H54 (cell line): ENCODE measurements around the gene NIT1.

Experiments used
- DNase-seq: peaks from one replicate; pipeline ENCODE4 v3.0.0; 2011; ENCODE audit warnings: low spot score, mixed read lengths; ENCODE audit not compliant: insufficient read length
- FAIRE-seq: peaks from 3 replicates; lab custom pipeline; 2011; peaks lifted over from hg19 to GRCh38; lab: Jason Lieb, UNC
- POLR2A ChIP-seq: IDR thresholded peaks from 2 replicates; pipeline ENCODE4 v1.6.1; 2011; ENCODE audit warnings: low read depth, mild to moderate bottlenecking, low read length

The NIT1 gene

DNA sequence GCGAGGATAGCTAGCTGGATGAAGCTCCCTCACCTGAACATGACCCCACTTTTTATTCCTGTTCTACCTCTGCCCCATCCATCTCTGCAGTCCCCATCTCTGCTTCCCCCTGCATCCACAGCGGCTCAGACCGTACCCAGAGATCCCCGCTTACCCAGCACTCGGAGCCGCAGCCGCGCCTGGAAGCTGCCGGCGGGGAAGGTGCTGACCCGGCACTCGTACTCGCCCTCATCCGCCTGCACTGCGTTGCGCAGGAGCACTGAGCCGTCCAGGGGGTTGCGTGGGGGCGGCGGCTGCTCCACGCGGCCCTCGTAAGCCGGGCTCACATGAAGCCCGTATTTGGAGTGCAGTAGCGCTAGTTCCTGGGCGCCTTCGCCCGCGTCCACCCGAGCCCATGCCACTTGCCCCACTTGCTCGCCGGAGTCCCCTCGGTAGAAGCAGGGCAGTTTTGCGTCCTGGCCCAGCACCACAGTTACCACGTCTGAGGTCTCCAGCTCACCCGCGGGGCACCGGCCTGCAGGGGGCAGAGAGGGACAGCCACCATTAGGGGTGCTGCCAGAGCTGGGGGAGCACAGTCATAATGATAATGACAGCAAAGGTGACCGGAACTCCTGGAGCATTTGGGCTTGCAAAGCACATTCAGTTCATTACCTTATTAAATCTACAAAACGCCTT is 38.3 kb upstream of the NIT1 start:
- TF ChIP-seq POLR2A: no peak
- no peak for FAIRE-seq
- DNase-seq: no peak

- no peak for TF ChIP-seq POLR2A
- FAIRE-seq (no peak), DNase-seq (no peak)
These were observed 37.2 kb upstream of the NIT1 start for GRCh38 chr1:161080441-161081405.

DNA sequence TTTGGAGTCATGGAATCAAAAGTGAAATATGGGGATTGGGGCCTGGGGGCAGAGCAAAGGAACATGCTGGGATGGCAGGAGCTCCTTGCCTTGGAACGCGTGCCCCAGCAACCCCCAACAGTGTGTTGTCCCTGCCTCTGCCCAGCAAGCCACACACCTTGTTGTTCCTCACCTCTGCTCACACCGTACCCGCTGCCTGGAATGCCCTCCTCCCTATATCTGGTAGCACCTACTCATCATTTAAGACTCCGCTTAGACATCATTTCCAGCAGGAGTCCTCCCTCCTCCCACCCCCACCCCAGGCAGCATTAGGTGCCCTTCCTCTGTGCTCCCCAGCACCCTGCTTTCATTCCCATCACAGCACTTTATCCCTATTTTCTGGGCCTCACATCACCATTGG is 36.4 kb upstream of the NIT1 start:
- no peak for TF ChIP-seq POLR2A
- FAIRE-seq (no peak), DNase-seq (no peak)

GRCh38 chr1:161082483-161082882 is 35.4 kb upstream of the NIT1 start:
- DNase-seq (no peak), FAIRE-seq (no peak)
- TF ChIP-seq POLR2A: no peak

- TF ChIP-seq POLR2A: peak; percentile 40
- FAIRE-seq: peak; percentile 38
- DNase-seq: peak; percentile 92
These were observed 34.7 kb upstream of the NIT1 start for GRCh38 chr1:161082996-161083747.

DNA sequence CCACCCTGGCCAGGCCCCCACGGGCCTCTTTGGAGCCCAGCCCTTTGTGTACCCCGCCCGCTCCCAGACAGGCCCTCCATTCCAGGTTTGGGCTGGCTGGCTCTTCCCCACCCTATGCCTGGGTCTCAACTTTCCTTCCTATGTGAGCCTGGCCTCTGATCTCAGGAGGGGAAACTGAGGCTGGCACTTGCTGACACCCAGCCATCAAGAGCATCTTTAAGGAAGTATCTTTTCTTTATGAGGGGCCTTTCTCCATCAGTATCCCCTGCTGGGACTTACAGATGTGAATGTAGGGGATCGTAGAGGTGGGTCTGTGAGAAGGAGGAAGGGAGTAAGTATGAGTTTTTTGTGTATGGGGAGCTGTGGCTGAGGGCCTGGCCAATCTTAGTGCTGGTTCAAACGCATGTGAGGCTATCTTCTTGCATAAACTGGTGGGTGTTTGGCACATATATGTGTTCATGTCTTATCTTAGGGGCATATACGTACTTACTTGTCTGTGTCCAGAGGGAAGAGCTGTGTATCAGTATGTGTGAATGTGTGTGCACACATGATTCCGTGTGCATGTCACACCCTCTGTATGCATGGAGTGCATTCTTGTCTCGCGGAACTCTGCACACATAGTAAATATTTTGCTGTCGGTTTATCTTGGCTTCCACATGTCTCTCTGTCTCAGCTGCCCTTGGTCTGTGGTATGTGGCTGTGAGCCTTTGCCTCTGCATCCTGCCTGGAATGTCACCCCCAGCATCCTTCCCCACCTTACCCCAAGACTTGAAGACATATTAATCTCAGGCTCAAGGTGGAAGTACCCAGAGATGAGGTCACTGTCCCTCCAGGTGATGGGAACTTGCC is 33.9 kb upstream of the NIT1 start:
- FAIRE-seq: no peak
- no peak for DNase-seq
- no peak for TF ChIP-seq POLR2A

DNA sequence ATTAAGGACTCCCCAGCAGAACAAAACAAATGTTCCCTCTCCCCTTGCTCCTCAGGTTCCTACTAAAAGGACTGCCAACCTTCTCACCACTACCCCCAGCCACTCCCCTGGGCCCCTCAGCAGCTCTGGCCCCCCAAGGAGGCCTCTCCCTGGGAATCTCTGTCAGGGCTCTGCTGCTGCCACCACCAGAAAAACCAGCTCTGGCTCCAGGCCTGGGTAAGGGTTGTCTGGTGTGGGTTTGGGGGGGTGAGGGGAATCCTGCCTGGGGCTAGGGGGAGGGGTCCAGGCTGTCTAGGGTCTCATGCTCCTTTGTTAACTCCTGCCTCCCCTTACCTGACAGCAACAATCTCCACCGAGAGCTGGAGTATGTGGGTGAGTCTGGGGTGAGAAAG is 33.3 kb upstream of the NIT1 start:
- FAIRE-seq (no peak), DNase-seq (no peak)

DNA sequence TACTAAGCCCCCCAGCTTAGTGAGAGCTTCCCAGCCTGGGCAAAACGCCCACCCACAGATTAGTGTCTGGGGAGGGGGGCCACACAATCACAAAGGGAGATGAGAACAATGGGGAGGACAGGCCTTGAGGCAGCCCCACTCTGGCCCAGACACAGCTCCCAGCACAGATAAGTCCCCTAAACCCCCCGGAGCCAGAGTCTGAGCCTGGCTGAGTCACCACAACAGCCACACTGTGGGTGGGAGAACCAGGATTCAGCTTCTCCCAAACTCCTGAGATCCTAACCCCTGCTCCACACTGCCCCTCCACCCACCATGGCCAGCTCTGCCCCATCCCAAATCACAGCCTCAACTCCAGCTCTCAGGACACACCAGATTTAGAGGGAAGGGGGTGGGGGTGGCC is 32.7 kb upstream of the NIT1 start:
- DNase-seq: no peak
- no peak for FAIRE-seq
- TF ChIP-seq POLR2A: no peak

More for the DNA sequence above, 33.3 kb upstream of the NIT1 start:
- TF ChIP-seq POLR2A: no peak

GRCh38 chr1:161086457-161086856 is 31.4 kb upstream of the NIT1 start:
- no peak for DNase-seq
- no peak for FAIRE-seq

GRCh38 chr1:161088587-161089110 is 29.3 kb upstream of the NIT1 start:
- no peak for TF ChIP-seq POLR2A
- DNase-seq: peak; percentile 89
- no peak for FAIRE-seq

More at GRCh38 chr1:161086457-161086856, 31.4 kb upstream of the NIT1 start:
- TF ChIP-seq POLR2A: no peak

GRCh38 chr1:161089251-161089924 is 28.5 kb upstream of the NIT1 start, which contains the start of gene NECTIN4:
Gene NECTIN4 (minus strand): TSS chr1:161089558. CDS start chr1:161089296, 262 bp downstream.
- DNase-seq: no peak
- FAIRE-seq: no peak
- no peak for TF ChIP-seq POLR2A

DNA sequence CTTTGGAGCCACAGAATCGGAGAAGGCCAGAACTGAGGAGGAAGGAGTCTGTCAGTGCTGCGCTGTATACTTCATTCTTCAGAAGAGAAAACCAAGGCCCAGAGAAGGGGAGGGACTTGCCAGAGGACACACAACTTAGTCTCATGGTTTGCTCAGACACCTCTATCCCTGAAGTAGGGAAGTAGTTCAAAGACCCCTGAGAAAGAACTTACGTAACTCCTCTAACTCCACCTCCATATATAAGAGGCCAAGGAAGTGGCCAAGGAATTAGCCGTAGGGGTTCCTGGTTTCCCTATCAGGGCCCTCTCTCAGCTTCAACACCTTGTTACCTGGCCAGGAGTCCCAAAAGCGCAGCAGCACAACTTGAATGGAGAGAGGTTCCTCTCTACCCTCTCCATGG is 28.0 kb upstream of the NIT1 start:
- FAIRE-seq (no peak), DNase-seq (no peak)
- TF ChIP-seq POLR2A: no peak

DNA sequence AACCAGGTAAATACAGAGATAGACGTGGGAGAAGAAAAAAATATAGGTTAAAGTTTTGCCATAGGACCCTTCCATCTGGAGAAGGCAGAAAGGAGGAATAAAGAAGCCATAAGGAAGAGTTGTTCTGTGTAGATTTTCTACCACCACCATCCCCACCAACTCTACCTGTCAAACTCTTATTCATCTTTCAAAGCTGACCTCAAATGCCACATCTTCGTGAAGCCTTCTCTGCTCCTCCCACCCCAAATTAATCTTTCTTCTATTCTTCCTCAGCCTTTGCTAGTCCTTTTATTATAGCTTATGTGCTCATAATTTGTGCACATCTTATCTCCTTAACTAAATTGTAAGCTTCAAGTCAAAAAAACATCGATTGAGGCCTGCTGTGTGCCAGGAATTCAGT is 27.3 kb upstream of the NIT1 start:
- no peak for FAIRE-seq

More for the DNA sequence above, 27.3 kb upstream of the NIT1 start:
- no peak for DNase-seq
- no peak for TF ChIP-seq POLR2A
